GM18867 (cell line): Measurements from ENCODE around the gene ZFAND3.
"Not testable (repeated sequence)": the region's sequence is repeated elsewhere in the genome, so short reads cannot be mapped to it uniquely, and the experiment has no call there.

ENCODE experiments used
- ATAC-seq: cut with Tn5 transposase; IDR thresholded peaks from one replicate; pipeline ENCODE4 v1.9.1; 2021; ENCODE audit warnings: mild to moderate bottlenecking, moderate library complexity; ENCODE audit not compliant: unreplicated experiment

ZFAND3 gene

DNA sequence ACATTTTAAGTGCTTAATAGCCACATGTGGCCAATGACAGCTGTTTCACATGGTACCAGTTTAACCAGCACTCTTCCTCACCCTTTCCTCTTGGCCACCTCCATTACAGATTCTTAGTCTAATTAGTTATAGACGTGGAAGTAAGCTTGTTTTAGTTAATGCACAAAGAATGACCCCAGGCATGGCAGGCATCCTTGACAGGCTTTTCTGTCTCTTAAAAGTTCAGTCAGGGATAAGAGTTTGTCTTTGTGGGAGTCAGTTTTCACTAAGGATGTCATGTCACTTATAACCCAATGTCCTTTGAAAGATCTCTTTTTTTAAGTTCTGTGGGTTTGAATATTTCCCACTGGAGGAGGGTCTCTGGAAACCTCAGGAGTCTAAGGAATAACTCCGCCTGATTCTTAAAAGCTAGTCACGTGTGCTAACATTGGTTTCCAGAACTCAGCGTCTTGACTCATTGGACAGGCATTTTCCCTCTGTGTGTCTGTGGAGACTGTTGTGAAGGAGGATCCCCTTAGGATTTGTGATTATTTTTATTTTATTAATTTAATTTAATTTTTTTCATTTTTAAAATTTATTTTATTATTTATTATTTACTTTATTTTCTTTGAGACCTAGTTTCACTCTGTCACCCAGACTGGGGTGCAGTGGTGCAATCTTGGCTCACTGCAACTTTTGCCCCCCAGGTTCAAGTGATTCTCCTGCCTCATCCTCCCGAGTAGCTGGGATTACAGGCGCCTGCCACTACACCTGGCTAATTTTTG is 171.4 kb downstream of the ZFAND3 start:
- ATAC-seq = no peak

DNA sequence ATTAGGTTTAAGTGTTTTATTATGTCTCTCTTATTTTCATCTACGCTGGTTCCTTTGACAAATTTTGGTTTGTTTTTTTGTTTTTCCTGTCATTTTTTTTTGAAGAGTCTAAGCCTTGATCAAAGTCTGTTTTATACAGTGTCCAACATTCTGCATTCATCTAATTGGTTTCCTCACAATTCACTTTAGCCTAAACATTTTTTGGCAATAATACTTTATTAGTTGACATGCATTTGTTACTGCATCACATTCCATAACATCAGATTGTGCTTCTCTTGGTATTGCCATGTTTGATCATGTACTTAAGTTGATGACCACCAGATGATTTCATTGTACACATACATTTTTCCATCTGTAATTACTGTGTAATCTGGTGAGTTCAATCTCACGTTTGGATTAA is 173.2 kb downstream of the ZFAND3 start:
- no peak for ATAC-seq

DNA sequence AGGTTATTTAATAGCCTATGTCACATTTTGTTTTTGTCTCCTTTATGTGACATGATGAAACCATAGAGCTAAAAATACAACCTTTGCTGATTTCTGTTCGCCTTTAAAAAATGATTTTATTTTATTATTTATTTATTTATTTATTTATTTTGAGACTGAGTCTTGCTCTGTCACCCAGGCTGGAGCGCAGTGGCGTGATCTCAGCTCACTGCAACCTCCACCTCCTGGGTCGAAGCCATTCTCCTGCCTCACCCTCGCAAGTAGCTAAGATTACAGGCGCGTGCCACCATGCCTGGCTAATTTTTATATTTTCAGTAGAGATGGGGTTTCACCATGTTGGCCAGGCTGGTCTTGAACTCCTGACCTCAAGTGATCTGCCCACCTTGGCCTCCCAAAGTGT is 173.7 kb downstream of the ZFAND3 start:
- ATAC-seq = not testable (repeated sequence)

DNA sequence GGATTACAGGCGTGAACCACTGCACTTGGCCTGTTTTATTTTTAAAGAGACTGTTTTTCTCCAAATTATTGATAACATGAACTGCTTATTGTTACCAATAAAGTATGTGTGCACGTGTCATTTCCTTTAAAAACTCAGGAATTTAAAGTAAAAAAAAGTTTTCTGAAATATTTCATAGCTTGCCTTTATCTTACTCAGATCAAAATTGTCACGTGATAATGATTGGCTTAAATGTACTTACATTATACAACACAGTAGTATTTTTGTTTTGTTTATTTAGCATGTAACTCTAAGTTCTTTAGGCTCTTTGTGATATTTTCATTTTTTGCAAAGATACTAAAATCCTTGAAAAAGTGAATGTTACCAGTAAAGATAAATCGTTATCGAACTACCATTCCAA is 174.1 kb downstream of the ZFAND3 start:
- no peak for ATAC-seq

DNA sequence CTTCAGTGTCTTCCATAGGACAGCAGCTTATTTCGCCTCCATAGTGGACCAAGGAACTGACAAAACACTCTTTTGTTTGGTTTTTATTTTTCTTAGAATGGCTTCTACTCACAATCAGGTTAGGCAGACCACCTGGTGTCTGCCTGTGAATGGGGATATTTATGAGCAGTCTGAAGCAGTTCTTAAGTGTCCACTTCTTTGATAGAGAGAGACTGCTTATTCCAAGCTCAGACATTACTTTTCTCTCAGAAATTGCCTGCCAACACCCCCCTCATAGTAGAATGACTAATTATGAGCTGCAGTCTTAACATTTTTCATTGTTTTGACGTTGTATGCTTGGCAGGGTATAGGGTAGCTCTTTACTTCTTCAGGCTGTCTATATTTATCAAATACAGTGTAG is 174.7 kb downstream of the ZFAND3 start:
- no peak for ATAC-seq

DNA sequence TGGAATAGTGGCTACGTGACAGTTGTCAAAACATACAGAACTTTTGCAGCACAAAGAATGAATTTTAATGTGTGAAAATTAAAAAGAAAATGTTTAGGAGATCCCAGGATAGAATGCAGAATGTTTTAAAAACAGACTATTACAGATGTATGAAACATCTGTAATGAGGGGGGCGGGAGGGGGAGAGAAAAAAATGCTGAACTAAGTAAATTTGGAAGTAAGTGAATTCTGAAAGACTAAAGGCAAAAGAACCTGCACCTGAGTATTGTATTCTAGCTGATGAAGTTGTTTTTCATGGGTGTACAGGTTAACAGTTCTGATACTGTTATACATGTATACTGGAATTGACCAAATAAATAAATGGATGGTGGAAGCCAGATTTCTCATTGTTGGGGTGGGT is 178.8 kb downstream of the ZFAND3 start:
- ATAC-seq = no peak

DNA sequence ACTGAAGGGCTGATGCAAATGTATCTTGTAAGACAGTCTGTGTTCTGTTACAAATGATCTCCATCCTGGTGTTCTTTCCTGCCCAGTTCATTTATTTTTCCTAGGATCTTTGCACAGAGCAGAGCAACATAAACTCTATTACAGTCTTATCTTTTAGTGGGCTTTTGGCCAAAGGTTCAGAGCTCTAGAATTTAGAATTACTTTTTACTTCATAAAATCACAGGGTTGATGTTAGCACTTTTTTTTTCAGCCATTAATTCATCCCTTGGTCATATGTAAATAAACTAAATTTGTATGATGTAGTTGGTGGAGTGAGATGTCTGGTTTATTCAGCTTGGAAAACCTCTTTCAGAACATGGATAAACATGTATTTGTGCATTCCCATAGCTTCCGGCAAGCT is 181.9 kb downstream of the ZFAND3 start:
- ATAC-seq = no peak

DNA sequence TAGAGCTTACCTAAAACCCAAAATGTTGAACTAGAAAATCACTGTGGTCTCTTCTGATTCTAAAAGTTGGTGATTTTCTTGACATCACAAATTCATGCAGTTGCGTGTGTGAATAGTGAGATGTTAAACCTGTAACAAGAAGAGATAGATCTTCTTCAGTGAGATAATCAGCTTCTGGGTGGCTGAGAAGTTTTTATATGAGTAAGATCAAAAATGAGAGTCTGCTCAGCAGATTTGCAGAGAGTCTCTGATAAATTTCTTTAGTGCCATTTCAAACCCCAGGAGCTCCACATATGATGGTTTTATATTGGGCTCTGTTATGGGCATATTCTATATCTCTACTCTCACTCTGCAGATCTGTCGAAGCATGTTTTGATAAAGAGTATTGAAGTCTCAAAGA is 185.4 kb downstream of the ZFAND3 start:
- ATAC-seq = no peak

DNA sequence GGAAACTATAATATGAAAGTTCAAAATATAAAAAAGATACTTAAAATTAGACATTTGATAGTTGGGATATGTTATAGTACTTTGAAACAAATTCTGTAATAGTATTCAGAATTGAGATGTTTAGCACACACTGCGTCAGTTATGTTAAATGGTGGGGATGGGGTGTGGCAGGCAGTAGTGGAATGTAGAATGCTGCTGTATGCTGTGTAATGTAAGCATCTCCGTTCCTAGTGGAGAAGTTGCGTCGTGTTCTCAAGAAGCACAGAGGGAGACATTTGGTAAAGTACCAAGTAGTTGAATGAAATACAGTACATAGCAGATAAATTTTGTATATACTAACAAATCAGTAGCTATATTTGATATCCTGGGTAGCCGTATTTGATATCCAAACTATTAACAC is 192.4 kb downstream of the ZFAND3 start:
- no peak for ATAC-seq

DNA sequence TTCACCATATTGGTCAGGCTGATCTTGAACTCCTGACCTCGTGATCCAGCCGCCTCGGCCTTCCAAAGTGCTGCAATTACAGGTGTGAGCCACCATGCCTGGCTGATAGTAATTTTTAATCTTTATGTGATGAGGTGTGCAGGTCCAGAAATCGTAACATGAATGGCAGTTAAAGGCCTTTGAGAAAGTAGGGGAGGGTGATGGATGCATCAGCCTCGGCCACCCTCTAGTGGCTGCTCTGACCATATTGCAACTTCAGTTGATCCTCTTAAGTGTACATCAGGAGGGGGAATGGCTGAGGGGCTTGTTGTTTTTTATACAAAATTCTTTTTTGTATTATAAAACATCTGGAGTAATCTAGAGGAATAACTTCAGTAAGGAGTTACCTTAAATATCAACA is 193.0 kb downstream of the ZFAND3 start:
- ATAC-seq = no peak

DNA sequence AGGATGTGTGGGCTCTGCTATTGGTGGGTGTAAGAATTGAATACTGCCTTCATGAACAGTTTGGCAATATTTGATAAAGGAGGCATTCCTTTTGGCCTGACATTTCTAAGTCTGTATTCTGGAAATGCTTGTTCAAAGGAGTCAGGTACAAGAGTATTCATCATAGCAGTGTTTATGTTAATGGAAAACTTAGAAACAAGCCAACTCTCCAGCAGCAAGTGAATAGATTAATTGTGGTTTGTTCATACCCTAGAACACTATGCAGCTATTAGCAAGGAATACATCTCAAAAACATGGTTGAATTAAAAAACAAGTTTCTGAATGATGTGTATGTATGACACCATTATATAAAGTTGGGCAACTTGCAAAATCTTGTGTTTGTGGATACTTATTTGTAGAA is 195.8 kb downstream of the ZFAND3 start:
- ATAC-seq = no peak

DNA sequence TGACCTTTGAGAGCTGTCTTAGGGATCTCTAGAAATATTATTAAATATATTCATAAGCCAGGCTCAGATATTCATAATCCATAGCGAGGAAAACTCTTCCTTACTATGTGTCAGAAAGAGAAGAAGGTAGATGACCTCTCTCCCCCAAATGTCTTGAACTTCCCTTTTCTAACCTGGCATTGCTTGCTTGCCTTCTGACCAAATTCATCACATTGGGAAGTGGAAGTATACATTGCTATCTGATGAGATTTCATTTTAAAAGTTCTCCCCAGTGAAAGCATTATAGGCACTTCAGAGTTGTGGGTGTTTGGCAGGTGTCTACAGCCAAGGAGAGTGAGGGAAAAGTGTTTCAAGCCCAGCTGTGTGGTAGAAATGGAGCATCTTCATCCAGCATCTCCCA is 197.3 kb downstream of the ZFAND3 start:
- ATAC-seq = no peak

DNA sequence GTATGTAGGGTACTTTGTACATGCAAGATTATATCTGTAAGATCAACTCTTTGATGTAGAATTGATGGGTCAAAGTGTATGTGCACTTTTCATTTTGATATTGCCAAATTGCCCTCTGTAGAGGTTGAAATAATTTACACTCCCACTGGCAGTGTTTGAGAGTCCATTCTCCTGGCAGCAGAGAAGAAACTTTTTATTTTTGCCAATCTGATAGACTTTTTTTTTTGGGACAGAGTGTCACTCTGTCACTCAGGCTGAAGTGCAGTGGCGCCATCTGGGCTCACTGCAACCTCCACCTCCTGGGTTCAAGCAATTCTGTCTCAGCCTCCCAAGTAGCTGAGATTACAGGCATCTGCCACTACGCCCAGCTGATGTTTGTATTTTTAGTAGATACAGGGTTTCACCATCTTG is 199.2 kb downstream of the ZFAND3 start:
- ATAC-seq = no peak

DNA sequence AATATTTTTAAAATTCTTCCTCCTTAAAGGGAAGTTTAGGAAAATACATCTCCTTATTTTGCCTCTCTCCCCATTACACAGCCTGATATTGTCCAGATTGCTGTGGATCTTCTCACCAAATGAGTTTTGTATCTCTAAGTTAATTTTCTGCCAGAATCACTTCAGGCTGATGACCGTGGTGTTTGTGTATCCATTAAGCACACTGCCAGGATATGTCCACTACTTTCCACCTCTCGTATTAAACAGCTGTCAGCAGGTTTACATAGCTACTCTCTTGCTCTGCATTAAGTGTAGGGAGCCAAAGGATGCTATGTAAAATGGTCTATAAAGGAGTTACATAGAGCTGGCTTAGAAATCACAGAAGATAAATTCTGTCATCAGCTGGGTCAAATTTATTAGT is 201.1 kb downstream of the ZFAND3 start:
- no peak for ATAC-seq

DNA sequence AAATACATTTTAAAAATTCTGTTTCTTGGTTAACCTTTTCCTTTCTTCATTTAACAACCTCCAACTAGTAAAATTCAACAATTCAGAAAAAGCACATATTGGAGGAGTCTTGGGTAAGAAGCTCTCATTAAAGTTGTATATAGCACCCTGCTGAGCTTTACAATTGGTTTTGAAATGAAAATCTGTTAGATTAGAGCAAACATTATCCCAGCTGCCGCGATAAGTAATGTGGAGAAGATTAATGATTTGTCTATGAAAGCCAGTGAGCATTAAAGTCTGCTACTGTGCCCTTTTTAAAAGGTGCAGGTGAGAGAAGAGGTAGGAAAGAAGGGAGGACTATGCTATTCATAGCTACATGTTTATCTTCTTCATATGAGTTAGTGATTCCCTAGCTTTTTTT is 201.5 kb downstream of the ZFAND3 start:
- no peak for ATAC-seq

DNA sequence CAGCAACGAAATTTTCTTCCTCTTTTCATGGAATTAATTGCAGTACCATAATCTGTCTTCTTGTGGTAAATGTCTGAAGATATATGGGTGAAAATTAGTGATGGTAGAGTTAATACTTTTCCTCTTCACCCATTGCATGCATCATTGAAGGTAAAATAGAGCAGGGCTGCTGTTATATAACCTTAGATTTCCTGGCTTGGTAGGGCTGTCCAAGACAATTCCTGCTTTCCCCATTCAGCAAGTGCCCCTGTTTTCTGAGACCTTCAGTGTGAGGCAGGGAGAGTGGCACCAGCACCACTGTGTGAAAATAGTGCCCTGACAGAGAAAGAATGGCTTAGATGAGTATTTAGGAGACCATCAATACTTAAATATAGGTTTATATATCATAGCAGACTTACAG is 202.0 kb downstream of the ZFAND3 start:
- no peak for ATAC-seq

DNA sequence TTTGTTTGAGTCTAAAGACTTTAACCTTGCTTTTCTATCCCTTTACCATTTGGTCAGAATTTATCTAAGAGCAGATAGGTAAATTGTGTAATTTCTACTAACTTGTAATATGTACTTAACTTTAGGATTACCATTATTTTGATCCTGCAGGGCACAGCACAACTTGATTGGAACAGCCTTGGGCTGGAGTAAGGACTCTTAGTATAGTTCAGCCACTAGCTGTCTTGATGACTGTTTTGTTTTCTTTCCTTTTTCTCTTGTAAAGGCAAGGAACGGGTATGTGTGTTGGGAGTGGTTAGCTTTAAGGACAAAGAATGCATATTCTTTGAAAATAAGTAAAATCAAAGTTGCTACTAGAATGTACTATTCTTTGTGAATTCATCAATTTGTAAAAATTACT is 203.2 kb downstream of the ZFAND3 start:
- no peak for ATAC-seq

DNA sequence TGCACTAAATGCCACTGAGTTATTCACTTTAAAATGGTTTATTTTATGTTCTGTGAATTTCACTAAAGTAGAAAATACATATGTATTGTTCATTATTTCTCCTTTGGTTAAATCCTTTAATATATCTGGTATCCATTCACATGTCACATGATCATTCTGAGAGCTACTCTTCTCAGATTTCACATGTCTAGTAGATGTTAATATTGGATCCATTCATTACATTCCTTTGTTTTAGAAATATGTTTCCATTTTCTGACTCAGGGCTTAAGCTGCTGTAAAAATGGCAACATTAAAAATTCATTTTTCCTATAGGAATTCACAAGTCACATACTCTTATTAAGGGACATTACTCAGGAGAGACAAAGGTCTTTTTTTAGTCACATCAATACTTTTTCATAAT is 205.4 kb downstream of the ZFAND3 start:
- no peak for ATAC-seq

DNA sequence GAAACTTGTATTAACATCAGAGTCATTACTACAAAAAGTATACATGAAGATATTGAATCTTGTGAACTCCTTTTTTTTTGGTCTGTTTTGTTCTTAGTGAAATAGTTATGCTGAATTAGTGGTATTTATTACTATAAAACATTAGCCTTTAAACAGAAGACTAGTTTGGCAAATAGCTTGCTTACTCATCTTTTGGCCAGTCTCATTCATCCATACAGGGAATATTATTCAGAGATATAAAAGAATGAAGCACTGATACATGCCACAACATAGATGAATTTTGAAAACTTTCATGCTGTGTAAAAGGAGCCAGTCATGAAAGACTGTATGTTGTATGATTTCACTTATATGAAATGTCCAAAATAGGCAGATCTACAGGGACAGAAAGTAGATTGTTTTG is 205.9 kb downstream of the ZFAND3 start:
- no peak for ATAC-seq

DNA sequence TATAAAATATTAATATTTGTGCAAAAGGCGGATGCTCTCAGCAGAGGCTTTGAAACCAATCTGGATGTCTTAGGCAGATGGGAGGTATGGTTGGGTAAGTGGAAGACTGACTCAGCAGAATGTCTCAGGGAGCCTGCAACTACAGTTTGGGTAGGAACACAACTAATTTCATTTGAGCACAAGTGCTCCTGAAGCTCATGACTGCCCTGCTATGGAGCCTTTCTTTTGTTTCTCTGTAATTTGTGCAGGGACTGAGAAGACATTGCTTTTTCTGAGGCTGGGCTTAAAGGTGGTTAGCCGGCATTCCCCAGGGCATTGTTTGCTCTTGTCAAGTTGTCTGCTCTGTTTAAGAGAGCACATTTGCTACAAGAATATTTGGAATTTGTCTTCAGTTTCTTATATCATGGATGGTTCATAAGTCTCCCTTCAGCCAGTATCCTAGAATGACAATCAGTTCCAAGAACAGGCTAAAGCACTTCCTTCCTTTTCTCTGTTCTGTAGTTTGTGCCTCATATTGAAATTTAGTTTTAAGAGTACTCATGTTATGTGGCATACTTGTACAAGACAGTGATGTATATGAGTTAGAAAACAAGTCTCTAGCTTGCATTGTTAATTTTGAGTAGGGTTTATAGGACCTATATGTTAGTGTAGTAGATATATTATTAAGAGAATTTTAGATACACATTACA is 208.3 kb downstream of the ZFAND3 start:
- no peak for ATAC-seq

DNA sequence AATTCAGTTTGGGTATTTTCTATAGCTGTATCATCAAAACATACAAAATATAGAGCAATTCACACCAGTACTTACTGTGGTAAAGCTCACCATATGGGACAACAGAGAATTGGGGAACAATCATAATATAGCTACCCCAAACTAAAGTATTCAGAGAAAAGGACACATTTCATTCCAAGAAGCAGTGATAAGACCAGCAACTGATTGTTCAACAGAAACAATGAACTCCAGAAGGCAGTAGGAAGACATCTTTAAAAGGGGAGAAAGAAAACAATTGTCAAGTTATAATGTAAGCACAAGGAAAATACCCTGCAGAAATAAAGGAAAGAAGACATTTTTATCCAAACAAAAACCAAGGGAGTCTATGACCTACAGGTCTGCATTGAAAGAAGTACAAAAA is 210.9 kb downstream of the ZFAND3 start:
- ATAC-seq = no peak

DNA sequence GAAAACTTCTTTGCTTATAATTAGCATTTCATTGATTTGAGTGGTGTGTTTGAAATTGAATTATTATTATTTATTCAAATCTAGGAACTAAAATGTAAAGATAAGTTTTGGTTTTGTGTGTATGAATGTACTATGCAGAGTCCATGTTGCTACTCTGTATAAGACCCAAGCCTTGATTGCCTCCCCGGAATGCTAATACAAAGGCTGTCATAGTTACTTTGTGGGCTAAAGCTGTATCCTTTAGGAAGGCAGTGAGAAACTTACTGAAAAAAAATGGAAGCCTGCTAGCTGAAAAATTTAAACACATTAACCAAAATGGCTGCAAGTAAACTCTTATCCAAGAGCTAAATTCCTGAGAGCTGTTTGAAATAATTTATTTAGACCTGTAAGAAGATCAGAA is 213.3 kb downstream of the ZFAND3 start:
- ATAC-seq = no peak
